SK-N-MC (cell line): ENCODE results near the gene KIAA0513.

Experiments used
- EZH2 ChIP-seq: fragments of 200-600 bp; sonication (generic); IDR thresholded peaks from one replicate; pipeline ENCODE4 v1.6.1; 2017; ENCODE audit warnings: antibody characterized with exemption
- POLR2AphosphoS5 ChIP-seq: IDR thresholded peaks from 2 replicates; pipeline ENCODE4 v1.6.1; 2012; ENCODE audit warnings: mild to moderate bottlenecking, low read depth, low read length, borderline replicate concordance

GRCh38 chr16:85045641-85046471 lies 18.3 kb downstream of the KIAA0513 start:
- TF ChIP-seq POLR2AphosphoS5 (no peak), EZH2 (no peak)
